ENCODE results near the gene IL11RA. TPM values are rescaled to one million over a fixed set of nuclear protein-coding genes. Genes with fewer than 3 reads are reported as not detected.

IL11RA gene
- total RNA-seq, 6 experiments from 2014 or later: 9.7 to 21.5 (median 14.7) TPM

- H3K27me3 ChIP-seq: no peaks in the 10 kb centered on the region
- H3K36me3 ChIP-seq: no peaks in the 10 kb centered on the region
- peaks cover 0 to 7% (median 0%) of the 10 kb centered on the region in 4 donors for H3K4me1 ChIP-seq
- no peak overlapping the region for H3K4me3 ChIP-seq
- TF ChIP-seq CTCF (IDR thresholded peaks at IDR 0.05): peak; percentile 80 to 93 (median 86)
- TF ChIP-seq POLR2A (IDR thresholded peaks at IDR 0.05): no peak
- no peak overlapping the region for H3K27ac ChIP-seq
- peak; percentile 98 to 99 (median 99) for ATAC-seq
- intact Hi-C loops (cut with DNase I): no loop called here
- DNase-seq: peak; percentile 84 to 88 (median 85)
- WGBS (ENCODE audit: insufficient coverage, low coverage, low lambda C conversion rate, missing lambda C conversion rate): 21% methylated on average over 9 of the region's 10 CpGs
- H3K9me3 ChIP-seq: no peaks in the 10 kb centered on the region
Observed at GRCh38 chr9:34675048-34675714, 23.2 kb downstream of the IL11RA start.

GRCh38 chr9:34675869-34676268 is 23.9 kb downstream of the IL11RA start:
- Histone ChIP-seq H3K27ac (no peak overlapping the region), H3K4me3 (no peak overlapping the region), H3K9me3 (no peaks in the 10 kb centered on the region), H3K4me1 (peaks cover 0 to 7% (median 0%) of the 10 kb centered on the region in 4 donors), H3K27me3 (no peaks in the 10 kb centered on the region), H3K36me3 (no peaks in the 10 kb centered on the region)
- no peak for DNase-seq
- intact Hi-C loops (cut with DNase I): no loop called here
- TF ChIP-seq POLR2A (IDR thresholded peaks at IDR 0.05): no peak
- TF ChIP-seq CTCF (IDR thresholded peaks at IDR 0.05): no peak
- no peak for ATAC-seq
- WGBS (ENCODE audit: insufficient coverage, low coverage, low lambda C conversion rate, missing lambda C conversion rate): 100% methylated on average over 2 of the region's 2 CpGs

- no peak overlapping the region for H3K4me3 ChIP-seq
- no peak overlapping the region for H3K27ac ChIP-seq
- ATAC-seq (no peak), DNase-seq (no peak)
- no peak for TF ChIP-seq CTCF (IDR thresholded peaks at IDR 0.05)
- no peak for TF ChIP-seq POLR2A (IDR thresholded peaks at IDR 0.05)
- no peaks in the 10 kb centered on the region for H3K36me3 ChIP-seq
- 87% methylated on average over 4 of the region's 4 CpGs for WGBS (ENCODE audit: insufficient coverage, low coverage, low lambda C conversion rate, missing lambda C conversion rate)
- no peaks in the 10 kb centered on the region for H3K27me3 ChIP-seq
- intact Hi-C loops (cut with DNase I): no loop called here
- H3K9me3 ChIP-seq: no peaks in the 10 kb centered on the region
- peaks cover 0 to 19% (median 9%) of the 10 kb centered on the region in 4 donors for H3K4me1 ChIP-seq
Observed at GRCh38 chr9:34684145-34684544, 32.2 kb downstream of the IL11RA start.

GRCh38 chr9:34684816-34685215 is 32.8 kb downstream of the IL11RA start:
- H3K4me3 ChIP-seq: no peak overlapping the region
- no peaks in the 10 kb centered on the region for H3K36me3 ChIP-seq
- H3K4me1 ChIP-seq: peaks cover 0 to 26% (median 12%) of the 10 kb centered on the region in 4 donors
- no peak overlapping the region for H3K27ac ChIP-seq
- DNase-seq: no peak
- no peaks in the 10 kb centered on the region for H3K27me3 ChIP-seq
- H3K9me3 ChIP-seq: no peaks in the 10 kb centered on the region
- ATAC-seq: no peak
- intact Hi-C loops (cut with DNase I): no loop called here
- 100% methylated on average over 2 of the region's 4 CpGs for WGBS (ENCODE audit: insufficient coverage, low coverage, low lambda C conversion rate, missing lambda C conversion rate)
- TF ChIP-seq POLR2A (IDR thresholded peaks at IDR 0.05): no peak
- TF ChIP-seq CTCF (IDR thresholded peaks at IDR 0.05): no peak

Data from right lobe of liver (tissue), 6 donors.